ENCODE measurements around the gene CREB1.

Gene CREB1

GRCh38 chr2:207549145-207549544, 19.4 kb downstream of the CREB1 start:
- no peak overlapping the region for H3K4me3 ChIP-seq (ENCODE audit: low read depth, low read length)
- DNase-seq (ENCODE audit: low read depth) = no peak
- TF ChIP-seq CTCF (IDR thresholded peaks at IDR 0.05; ENCODE audit: low read depth, low read length, missing control alignments) = no peak

GRCh38 chr2:207558079-207558491, 28.3 kb downstream of the CREB1 start:
- no peak overlapping the region for H3K4me3 ChIP-seq (ENCODE audit: low read depth, low read length)
- DNase-seq (ENCODE audit: low read depth) = no peak
- no peak for TF ChIP-seq CTCF (IDR thresholded peaks at IDR 0.05; ENCODE audit: low read depth, low read length, missing control alignments)

GRCh38 chr2:207561386-207562080, 31.8 kb downstream of the CREB1 start:
- no peak for TF ChIP-seq CTCF (IDR thresholded peaks at IDR 0.05; ENCODE audit: low read depth, low read length, missing control alignments)
- H3K4me3 ChIP-seq (ENCODE audit: low read depth, low read length) = no peak overlapping the region
- no peak for DNase-seq (ENCODE audit: low read depth)

GRCh38 chr2:207565736-207566500, 36.2 kb downstream of the CREB1 start:
- no peak for DNase-seq (ENCODE audit: low read depth)
- TF ChIP-seq CTCF (IDR thresholded peaks at IDR 0.05; ENCODE audit: low read depth, low read length, missing control alignments) = no peak

GRCh38 chr2:207567671-207568070, 37.9 kb downstream of the CREB1 start:
- no peak for DNase-seq (ENCODE audit: low read depth)
- TF ChIP-seq CTCF (IDR thresholded peaks at IDR 0.05; ENCODE audit: low read depth, low read length, missing control alignments) = no peak
- no peak overlapping the region for H3K4me3 ChIP-seq (ENCODE audit: low read depth, low read length)

More at GRCh38 chr2:207565736-207566500, 36.2 kb downstream of the CREB1 start:
- no peak overlapping the region for H3K4me3 ChIP-seq (ENCODE audit: low read depth, low read length)

GRCh38 chr2:207571370-207571769, 41.6 kb downstream of the CREB1 start:
- DNase-seq (ENCODE audit: low read depth) = no peak
- no peak for TF ChIP-seq CTCF (IDR thresholded peaks at IDR 0.05; ENCODE audit: low read depth, low read length, missing control alignments)
- H3K4me3 ChIP-seq (ENCODE audit: low read depth, low read length) = no peak overlapping the region

Measured in GM12864 (cell line).